Natural killer cell (primary cell): ENCODE data around the gene C2CD2. TPM values are rescaled to one million over a fixed set of nuclear protein-coding genes. Genes with fewer than 3 reads are reported as not detected.

Source experiments
- ATAC-seq, 3 donors: fragments of 150-1000 bp in 2 of 3; fragments of 200-7000 bp in 1 of 3; cut with Tn5 transposase; 1 replicate in 1 of 3; 2 replicates in 2 of 3; pipeline ENCODE4 v1.10.0; 2021; ENCODE audit warnings: mild to moderate bottlenecking in 2 of 3, moderate library complexity in 2 of 3
- DNase-seq, 2 donors: peaks; one replicate each; pipeline versions ENCODE4 v3.0.0 to v3.0.0-alpha.2; 2013 to 2021; ENCODE audit warnings: mixed read lengths in 1 of 2
- H3K27ac ChIP-seq: one replicate; pipeline ENCODE4 v1.5.1; 2013; ENCODE audit warnings: mild to moderate bottlenecking, low read length
- H3K27me3 ChIP-seq: one replicate; pipeline ENCODE4 v1.6.1; 2013; ENCODE audit warnings: low read length; ENCODE audit not compliant: control insufficient read depth, insufficient read depth
- H3K36me3 ChIP-seq: one replicate; pipeline ENCODE4 v1.6.1; 2013; ENCODE audit warnings: low read length; ENCODE audit not compliant: control insufficient read depth, insufficient read depth
- H3K4me1 ChIP-seq: one replicate; pipeline ENCODE4 v1.6.1; 2013; ENCODE audit warnings: low read length; ENCODE audit not compliant: control insufficient read depth, insufficient read depth
- H3K4me3 ChIP-seq: one replicate; pipeline ENCODE4 v1.5.1; 2013; ENCODE audit warnings: low read length
- H3K9me3 ChIP-seq: one replicate; pipeline ENCODE4 v1.6.1; 2013; ENCODE audit warnings: low read length; ENCODE audit not compliant: control insufficient read depth, insufficient read depth
- H3K27ac Mint-ChIP-seq, 2 donors: one replicate each; pipeline ENCODE4 v1.8.0; 2022; ENCODE audit warnings: mild to moderate bottlenecking in 2 of 2, mixed read lengths in 2 of 2, moderate library complexity in 1 of 2
- H3K27me3 Mint-ChIP-seq, 2 donors: one replicate each; pipeline ENCODE4 v1.8.0; 2022; ENCODE audit warnings: low read depth in 2 of 2, mixed read lengths in 2 of 2
- H3K36me3 Mint-ChIP-seq: one replicate; pipeline ENCODE4 v1.8.0; 2022; ENCODE audit warnings: mixed read lengths
- H3K4me1 Mint-ChIP-seq, 2 donors: one replicate each; pipeline ENCODE4 v1.8.0; 2022; ENCODE audit warnings: mixed read lengths in 2 of 2
- H3K4me3 Mint-ChIP-seq: one replicate; pipeline ENCODE4 v1.8.0; 2022; ENCODE audit warnings: mild to moderate bottlenecking, moderate library complexity, mixed read lengths
- H3K9me3 Mint-ChIP-seq, 2 donors: one replicate each; pipeline ENCODE4 v1.8.0; 2022; ENCODE audit warnings: mixed read lengths in 2 of 2
- CTCF ChIP-seq: fragments of 200-600 bp; IDR thresholded peaks from one replicate; pipeline ENCODE4 v1.8.0; 2022; ENCODE audit warnings: antibody characterized with exemption
- WGBS: methylation state at CpG from one replicate; pipeline ENCODE4 v1.1.7; 2013; ENCODE audit warnings: missing lambda C conversion rate; ENCODE audit not compliant: insufficient coverage; 5-methylcytosine and 5-hydroxymethylcytosine counted together
- intact Hi-C: fragments of 100-400 bp; cut with micrococcal nuclease; formaldehyde crosslinking; loops from one replicate; pipeline ENCODE4 v1.14.2; 2022
- total RNA-seq, 4 donors: library from RNA; stranded (reverse); fragments of 120-200 nt in 1 of 4; gene quantifications; one replicate each; pipeline versions ENCODE4 v1.2.3 to v1.2.4, GENCODE V29; 2013 to 2022

C2CD2 gene
- total RNA-seq, 3 donors from 2014 or later (not counting 1 experiment from before 2014, with no cell fraction given): 2.1 to 10.1 (median 8.9) TPM

- Histone ChIP-seq H3K9me3 (no peaks in the 10 kb centered on the region), H3K27ac (no peak overlapping the region), H3K36me3 (no peaks in the 10 kb centered on the region), H3K27me3 (no peaks in the 10 kb centered on the region), H3K4me1 (peaks cover 18% of the 10 kb centered on the region), H3K4me3 (no peak overlapping the region)
- Mint-ChIP-seq H3K4me3 (peak overlapping the region; percentile 17), H3K9me3 (no peaks in the 10 kb centered on the region), H3K4me1 (peaks cover 23 to 44% of the 10 kb centered on the region in 2 donors), H3K27ac (no peak overlapping the region), H3K27me3 (no peaks in the 10 kb centered on the region), H3K36me3 (no peaks in the 10 kb centered on the region)
- no peak for ATAC-seq
- DNase-seq: no peak
- 88% methylated on average over 8 of the region's 8 CpGs for WGBS
- no peak for TF ChIP-seq CTCF
- intact Hi-C loops: loop anchor here (5.0 kb wide), 3 partner anchors 51 to 186 kb away; partner anchors contain the start of gene ZBTB21
Observed at GRCh38 chr21:41876396-41876795, 77.4 kb downstream of the C2CD2 start.

- Histone ChIP-seq H3K36me3 (no peaks in the 10 kb centered on the region), H3K4me1 (peaks cover 18% of the 10 kb centered on the region), H3K9me3 (no peaks in the 10 kb centered on the region), H3K27me3 (no peaks in the 10 kb centered on the region), H3K4me3 (no peak overlapping the region), H3K27ac (no peak overlapping the region)
- no peaks in the 10 kb centered on the region for H3K9me3 Mint-ChIP-seq
- H3K4me1 Mint-ChIP-seq: peaks cover 23 to 44% of the 10 kb centered on the region in 2 donors
- TF ChIP-seq CTCF: no peak
- no peak overlapping the region for H3K27ac Mint-ChIP-seq
- H3K27me3 Mint-ChIP-seq: no peaks in the 10 kb centered on the region
- ATAC-seq: no peak
- DNase-seq: no peak
- H3K36me3 Mint-ChIP-seq: no peaks in the 10 kb centered on the region
- WGBS: 97% methylated on average over 8 of the region's 8 CpGs
- intact Hi-C loops: loop anchor here (5.0 kb wide), 3 partner anchors 52 to 187 kb away; partner anchors contain the start of gene ZBTB21
- no peak overlapping the region for H3K4me3 Mint-ChIP-seq
Observed at GRCh38 chr21:41875086-41875485, 78.7 kb downstream of the C2CD2 start.

GRCh38 chr21:41874611-41875010 lies 79.2 kb downstream of the C2CD2 start:
- Histone ChIP-seq H3K36me3 (no peaks in the 10 kb centered on the region), H3K27me3 (no peaks in the 10 kb centered on the region), H3K27ac (no peak overlapping the region), H3K4me1 (peaks cover 16% of the 10 kb centered on the region), H3K4me3 (no peak overlapping the region), H3K9me3 (no peaks in the 10 kb centered on the region)
- H3K36me3 Mint-ChIP-seq: no peaks in the 10 kb centered on the region
- WGBS: 92% methylated on average over 11 of the region's 11 CpGs
- intact Hi-C loops: loop anchor here (5.0 kb wide), 3 partner anchors 53 to 188 kb away; partner anchors contain the start of gene ZBTB21
- TF ChIP-seq CTCF: no peak
- H3K4me1 Mint-ChIP-seq: peaks cover 23 to 40% of the 10 kb centered on the region in 2 donors
- DNase-seq (no peak), ATAC-seq (no peak)
- H3K27ac Mint-ChIP-seq: no peak overlapping the region
- H3K27me3 Mint-ChIP-seq: no peaks in the 10 kb centered on the region
- no peaks in the 10 kb centered on the region for H3K9me3 Mint-ChIP-seq
- no peak overlapping the region for H3K4me3 Mint-ChIP-seq

GRCh38 chr21:41873426-41873825 lies 80.4 kb downstream of the C2CD2 start:
- no peaks in the 10 kb centered on the region for H3K36me3 Mint-ChIP-seq
- peaks cover 23 to 40% of the 10 kb centered on the region in 2 donors for H3K4me1 Mint-ChIP-seq
- no peak overlapping the region for H3K4me3 ChIP-seq
- H3K4me3 Mint-ChIP-seq: no peak overlapping the region
- no peak for DNase-seq
- no peak for ATAC-seq
- no peaks in the 10 kb centered on the region for H3K36me3 ChIP-seq
- no peaks in the 10 kb centered on the region for H3K9me3 Mint-ChIP-seq
- H3K9me3 ChIP-seq: no peaks in the 10 kb centered on the region
- H3K27ac Mint-ChIP-seq: no peak overlapping the region
- H3K4me1 ChIP-seq: peaks cover 13% of the 10 kb centered on the region
- no peak for TF ChIP-seq CTCF
- H3K27me3 ChIP-seq: no peaks in the 10 kb centered on the region
- WGBS: 94% methylated on average over 5 of the region's 6 CpGs
- no peaks in the 10 kb centered on the region for H3K27me3 Mint-ChIP-seq
- H3K27ac ChIP-seq: no peak overlapping the region
- intact Hi-C loops: no loop called here
